ENCODE results near the gene BCDIN3D.

DNA sequence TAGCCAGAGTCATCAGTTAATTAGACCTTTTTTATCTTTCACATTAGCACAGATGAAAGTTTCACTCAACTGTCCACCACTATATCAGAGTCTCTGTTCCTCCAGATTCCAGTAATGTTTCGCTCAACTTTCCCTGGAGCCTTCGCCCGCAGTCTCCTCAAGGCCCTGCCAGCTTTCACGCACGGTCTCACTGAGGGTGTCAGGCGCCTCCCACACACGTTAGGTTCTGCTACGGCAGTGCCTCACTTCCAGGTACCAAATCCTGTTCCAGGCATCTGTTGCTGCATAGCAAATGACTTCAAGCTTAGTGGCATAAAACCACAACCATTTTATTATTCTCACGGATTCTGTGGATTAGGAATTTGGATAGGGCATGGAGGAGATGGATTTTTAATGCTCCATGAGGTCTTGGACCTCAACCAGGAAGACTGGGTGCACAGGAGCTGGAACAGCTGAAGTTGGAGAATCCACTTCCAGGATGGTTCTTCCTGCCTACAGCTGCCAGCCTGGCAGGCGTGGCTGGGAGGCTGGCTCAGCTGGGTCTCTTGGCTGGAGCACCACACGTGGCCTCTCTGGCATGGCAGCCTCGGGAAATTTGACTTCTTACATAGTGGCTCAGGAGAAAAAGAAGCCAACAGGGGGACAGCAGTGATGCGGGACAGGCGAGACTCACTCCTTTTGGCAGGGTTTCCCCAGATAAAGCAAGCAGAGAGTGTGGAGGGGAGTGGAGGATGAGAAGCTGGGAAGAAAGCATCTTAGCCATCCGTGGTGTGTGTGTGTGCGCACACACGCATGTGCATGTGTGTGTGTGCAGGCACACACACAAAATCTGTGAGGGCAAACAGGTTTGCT lies 21.3 kb upstream of the BCDIN3D start:
- TF ChIP-seq, protein P1, sequence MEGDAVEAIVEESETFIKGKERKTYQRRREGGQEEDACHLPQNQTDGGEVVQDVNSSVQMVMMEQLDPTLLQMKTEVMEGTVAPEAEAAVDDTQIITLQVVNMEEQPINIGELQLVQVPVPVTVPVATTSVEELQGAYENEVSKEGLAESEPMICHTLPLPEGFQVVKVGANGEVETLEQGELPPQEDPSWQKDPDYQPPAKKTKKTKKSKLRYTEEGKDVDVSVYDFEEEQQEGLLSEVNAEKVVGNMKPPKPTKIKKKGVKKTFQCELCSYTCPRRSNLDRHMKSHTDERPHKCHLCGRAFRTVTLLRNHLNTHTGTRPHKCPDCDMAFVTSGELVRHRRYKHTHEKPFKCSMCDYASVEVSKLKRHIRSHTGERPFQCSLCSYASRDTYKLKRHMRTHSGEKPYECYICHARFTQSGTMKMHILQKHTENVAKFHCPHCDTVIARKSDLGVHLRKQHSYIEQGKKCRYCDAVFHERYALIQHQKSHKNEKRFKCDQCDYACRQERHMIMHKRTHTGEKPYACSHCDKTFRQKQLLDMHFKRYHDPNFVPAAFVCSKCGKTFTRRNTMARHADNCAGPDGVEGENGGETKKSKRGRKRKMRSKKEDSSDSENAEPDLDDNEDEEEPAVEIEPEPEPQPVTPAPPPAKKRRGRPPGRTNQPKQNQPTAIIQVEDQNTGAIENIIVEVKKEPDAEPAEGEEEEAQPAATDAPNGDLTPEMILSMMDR (IDR thresholded peaks at IDR 0.05): no peak
- TF ChIP-seq POLR2A (IDR thresholded peaks at IDR 0.05; ENCODE audit: low read depth) (no peak), POLR2AphosphoS5 (IDR thresholded peaks at IDR 0.05) (no peak)

Measured in esophagus muscularis mucosa (tissue), 3 donors.